HG03342 (cell line): ENCODE results near the gene SLF2.

Source experiments
- ATAC-seq: cut with Tn5 transposase; IDR thresholded peaks from one replicate; pipeline ENCODE4 v1.9.1; 2021; ENCODE audit warnings: mild to moderate bottlenecking, moderate library complexity; ENCODE audit not compliant: unreplicated experiment

Gene SLF2

DNA sequence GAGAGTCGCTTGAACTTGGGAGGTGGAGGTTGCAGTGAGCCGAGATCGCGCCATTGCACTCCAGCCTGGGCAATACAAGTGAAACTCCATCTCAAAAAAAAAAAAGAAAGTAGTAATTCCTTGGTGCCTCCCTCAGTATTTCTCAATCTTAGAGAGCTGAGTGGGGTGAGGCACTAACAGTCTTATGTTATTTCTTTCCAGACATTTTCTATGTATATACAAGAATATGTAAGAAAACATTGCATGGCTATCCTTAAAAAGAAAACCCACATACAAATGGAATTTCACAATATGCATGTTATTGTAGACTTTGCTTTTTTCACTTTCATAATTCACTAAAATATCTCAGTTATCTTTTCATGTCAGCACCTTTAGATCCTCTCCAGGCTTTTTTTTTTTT lies 13.6 kb upstream of the SLF2 start:
- no peak for ATAC-seq

DNA sequence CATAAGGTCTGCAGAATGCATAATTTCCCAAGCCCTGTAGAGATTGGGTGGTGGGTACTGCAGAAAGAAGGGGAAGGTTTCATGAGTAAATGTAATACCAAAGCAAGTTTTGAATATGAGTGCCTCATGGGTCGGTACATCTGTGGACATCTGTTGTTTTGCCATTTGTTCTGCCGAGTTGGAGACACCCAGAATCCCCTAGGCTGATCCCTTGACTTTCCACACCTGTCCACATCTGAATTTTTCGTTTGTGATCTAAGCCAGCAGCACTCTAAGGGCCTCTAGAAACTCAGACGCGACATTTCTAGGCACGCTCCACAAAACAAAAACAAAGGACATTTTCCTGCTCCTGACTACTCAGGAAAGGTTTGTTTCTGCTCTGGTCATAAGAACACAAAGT lies 11.7 kb upstream of the SLF2 start:
- no peak for ATAC-seq

DNA sequence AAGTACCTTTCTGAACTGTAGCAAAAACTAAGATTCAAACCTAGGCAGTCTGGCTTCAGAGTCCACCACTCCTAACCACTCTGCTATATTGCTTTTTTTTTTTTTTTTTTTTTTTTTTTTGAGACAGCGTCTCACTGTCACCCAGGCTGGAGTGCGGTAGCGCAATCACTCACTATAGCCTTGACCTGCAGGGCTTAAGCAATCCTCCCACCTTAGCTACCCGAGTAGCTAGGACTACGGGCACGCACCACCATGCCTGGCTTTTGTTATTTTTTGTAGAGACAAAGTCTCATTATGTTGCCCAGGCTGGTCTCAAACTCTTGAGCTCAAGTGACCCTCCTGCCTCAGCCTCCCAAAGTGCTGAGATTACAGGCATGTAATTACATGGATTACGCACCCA lies 10.1 kb upstream of the SLF2 start:
- ATAC-seq = no peak

DNA sequence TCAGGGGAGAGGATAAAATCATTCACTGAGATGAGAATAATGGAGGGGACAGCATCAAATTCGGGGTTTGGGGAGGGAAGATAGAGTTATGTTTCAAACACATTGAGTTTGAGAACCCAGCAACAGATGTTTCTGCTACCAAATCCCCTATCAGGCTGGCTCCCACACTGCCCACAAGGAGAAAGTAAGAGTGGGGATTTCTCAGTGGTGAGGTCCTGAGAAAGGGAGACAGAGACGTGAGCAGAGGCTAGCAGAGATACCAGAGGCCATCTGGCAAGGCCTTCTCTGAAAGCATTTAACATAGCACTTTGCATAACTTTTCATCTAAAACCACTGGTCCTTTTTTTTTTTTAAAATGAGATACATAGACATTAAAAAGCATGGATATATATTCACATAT lies 7.8 kb upstream of the SLF2 start:
- ATAC-seq = no peak

DNA sequence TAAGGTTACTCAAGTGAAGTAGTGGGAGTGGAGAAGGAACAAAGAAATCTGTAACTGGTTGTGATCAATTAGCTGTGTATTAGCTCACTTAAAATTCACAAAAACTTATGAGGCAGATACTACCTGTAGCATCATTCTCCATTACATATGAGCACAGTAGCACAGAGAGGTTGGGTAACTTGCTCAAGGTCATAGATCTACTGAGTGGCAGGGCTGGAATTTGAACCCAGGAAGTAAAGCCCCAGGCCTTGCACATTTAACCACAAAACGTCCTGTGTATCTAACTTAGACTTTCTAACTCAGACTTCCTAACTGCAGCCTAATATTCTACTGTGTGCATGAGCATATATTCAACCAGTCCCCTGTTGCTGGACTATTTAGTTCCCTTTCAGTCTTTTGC lies 5.6 kb upstream of the SLF2 start:
- ATAC-seq = no peak

DNA sequence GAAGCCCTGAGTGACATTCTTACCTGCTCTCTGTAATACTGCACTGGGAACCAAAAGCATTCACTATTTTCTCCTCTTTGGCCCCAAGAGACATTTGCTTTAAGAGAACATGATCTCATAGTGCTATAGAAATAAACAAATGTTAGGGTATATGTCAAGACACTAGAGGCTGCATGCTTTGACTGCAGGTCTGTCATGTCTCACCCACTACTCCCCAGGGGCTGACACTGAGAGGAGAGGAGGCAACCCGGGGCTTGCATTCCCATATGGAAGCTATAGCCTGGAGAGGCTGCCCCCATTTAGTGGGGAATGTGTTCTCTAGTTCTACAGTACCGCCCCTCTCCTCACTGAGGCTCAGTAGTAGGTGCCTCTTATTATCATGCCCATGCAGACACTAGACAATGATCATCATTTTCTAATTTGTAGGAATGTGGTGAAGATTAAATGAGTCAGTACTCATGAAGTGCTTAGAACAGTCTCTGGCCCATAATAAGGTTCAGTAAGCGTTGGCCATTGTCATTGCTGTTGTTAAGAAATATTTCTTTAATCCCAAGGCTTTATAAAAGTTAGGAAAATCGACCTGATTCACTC lies 4.9 kb upstream of the SLF2 start:
- ATAC-seq = no peak

- ATAC-seq = no peak
Observed at GRCh38 chr10:100908378-100908777, 4.4 kb upstream of the SLF2 start.

DNA sequence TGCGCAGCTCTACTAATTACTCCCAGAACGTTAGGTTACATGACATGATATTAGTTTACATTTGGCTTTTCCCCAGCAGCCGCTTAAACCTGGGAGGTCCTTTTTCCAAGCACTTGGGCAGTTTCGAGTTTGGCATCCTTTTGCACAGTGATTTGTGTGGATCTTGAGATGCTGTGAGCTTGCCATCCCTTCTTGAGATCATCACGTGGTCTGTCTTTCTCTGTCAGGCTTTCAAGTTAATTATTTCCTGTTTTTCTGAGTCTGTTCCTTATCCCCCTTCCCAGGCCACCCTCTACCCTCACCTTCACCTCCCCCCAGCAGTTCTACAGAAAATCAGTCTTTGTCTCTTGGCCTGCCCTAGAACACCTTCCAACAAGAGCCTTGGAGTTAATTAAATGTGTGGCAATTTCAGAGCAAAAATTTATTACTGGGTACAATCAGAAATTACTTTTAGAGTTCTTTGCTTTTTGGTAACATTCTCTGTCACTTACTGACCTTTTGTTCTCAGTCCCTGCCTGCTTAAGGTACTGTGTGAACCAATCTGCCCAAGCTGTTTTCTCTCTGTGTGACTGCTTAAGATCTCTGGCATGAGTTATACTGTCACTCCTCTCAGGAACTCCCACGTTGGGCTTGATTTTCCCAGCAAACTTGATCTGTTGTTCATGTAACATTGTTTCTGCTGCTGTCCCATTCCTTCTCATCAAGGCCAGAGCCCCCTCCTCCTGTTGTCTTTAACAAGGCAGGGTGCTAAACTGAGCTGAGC lies 3.1 kb upstream of the SLF2 start:
- ATAC-seq = no peak

- ATAC-seq = no peak
Observed at GRCh38 chr10:100911472-100911871, 1.3 kb upstream of the SLF2 start.

GRCh38 chr10:100912013-100912604 lies 654 bp upstream of the SLF2 start:
- ATAC-seq = no peak

GRCh38 chr10:100913470-100913865 lies 705 bp downstream of the SLF2 start:
- ATAC-seq = no peak

- ATAC-seq = no peak
Observed at GRCh38 chr10:100917071-100917470, 4.3 kb downstream of the SLF2 start.

GRCh38 chr10:100923580-100923979 lies 10.8 kb downstream of the SLF2 start:
- no peak for ATAC-seq

DNA sequence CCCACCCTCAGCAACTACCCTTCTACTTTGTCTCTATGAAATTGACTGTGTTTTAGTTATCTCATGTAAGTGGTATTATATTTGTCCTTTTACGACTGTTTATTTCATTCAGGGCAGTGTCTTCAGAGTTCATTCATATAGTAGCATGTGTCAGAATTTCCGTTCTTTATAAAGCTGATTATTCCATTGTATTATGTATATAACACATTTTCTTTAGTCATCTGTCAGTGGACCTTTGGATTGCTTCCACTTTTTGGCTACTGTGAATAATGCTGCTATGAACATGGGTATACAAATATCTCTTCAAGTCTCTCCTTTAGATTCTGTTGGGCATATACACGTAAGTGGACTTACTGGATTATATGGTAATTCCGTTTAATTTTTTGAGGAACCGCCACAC lies 14.5 kb downstream of the SLF2 start:
- no peak for ATAC-seq

GRCh38 chr10:100928039-100928438 lies 15.3 kb downstream of the SLF2 start:
- no peak for ATAC-seq

DNA sequence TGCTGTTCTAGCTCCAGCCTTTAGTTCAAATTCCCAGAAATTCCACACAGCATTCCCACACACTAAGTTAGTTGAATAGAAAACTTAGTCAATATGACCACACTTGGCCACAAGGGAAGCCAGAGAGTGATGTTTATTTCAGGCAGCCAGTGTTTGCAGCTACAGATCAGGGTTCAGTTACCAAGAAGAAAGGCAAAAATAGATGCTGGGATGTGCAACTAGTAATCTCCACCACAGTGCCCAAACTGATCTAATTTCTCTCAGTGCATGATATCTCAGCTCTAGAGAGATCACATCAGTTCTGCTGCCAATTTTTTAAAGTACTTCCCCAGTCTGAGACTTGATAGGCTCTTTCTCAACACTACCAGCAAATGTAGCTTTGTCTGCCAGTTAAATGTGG lies 17.6 kb downstream of the SLF2 start:
- no peak for ATAC-seq

DNA sequence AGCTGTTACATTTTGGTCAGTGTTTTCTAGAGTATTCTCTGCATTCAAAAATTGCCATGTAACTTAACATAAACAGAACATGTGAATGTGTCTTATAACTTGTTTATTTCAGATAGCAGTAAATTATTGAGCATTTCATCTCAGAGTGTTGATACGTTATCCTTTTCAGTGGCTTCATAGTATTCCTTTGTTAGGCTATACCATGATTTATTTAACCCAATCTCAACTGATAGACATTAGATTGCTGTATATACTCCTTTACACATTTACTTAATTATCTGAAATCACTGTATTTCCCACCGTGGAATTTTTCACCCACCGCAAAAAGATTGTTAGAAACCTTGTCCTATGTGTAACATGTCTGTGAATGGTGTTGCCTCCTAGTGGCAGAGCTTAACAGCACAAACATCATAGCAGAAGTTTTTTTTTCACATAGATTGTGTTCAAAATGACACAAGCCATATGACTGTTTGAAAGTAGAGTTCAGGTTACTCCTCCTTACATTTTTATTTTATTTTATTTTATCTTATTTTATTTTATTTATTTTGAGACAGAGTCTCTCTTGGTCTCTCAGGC lies 21.4 kb downstream of the SLF2 start:
- no peak for ATAC-seq

- no peak for ATAC-seq
Observed at GRCh38 chr10:100939763-100940344, 27.1 kb downstream of the SLF2 start.

GRCh38 chr10:100942229-100942628 lies 29.5 kb downstream of the SLF2 start:
- no peak for ATAC-seq

- no peak for ATAC-seq
Observed at GRCh38 chr10:100943508-100943907, 30.7 kb downstream of the SLF2 start.

DNA sequence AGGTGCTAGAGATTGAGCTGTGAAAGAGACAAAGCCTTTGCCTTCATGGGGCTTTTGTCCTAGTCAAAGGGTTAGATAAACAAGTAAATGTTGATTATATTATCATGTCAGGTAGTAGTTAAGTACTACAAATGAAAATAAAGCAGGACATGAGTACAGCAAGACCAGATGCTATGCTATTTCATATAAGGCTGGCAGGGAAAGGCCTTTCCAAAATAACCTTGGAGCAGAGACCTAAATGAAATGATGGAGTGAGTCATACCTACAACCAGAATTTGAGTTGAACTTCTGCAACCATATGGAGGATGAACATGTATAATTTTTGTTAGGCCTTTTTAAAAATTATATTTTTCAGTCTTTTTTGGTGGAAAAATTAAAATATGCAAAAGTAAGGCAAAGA lies 33.0 kb downstream of the SLF2 start:
- ATAC-seq = no peak

DNA sequence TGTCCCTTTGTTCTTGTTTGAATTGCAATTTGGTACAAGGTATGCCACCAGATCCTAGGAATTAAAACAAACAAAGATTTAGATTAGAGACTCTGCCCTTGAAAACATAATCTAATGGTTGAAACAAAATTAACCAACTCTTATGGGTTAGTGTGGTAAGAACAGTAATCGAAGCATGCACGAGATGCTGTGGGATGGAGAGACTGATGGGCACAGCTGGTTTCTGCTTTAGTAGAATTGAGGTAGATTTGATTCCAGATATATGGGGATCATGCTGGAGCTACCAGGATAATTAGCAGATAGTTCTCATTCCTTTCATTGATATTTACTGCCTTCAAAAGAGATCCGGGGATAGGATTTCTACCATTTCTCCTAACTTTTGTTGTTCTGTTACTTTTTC lies 36.2 kb downstream of the SLF2 start:
- no peak for ATAC-seq
